GM12872 (cell line): Measurements from ENCODE around the gene TENM4.

Experiments used
- CTCF ChIP-seq: IDR thresholded peaks from 3 replicates; pipeline ENCODE4 v1.5.1; 2011; ENCODE audit warnings: low read depth, mild to moderate bottlenecking, low read length, moderate library complexity; ENCODE audit not compliant: insufficient read depth

The TENM4 gene

DNA sequence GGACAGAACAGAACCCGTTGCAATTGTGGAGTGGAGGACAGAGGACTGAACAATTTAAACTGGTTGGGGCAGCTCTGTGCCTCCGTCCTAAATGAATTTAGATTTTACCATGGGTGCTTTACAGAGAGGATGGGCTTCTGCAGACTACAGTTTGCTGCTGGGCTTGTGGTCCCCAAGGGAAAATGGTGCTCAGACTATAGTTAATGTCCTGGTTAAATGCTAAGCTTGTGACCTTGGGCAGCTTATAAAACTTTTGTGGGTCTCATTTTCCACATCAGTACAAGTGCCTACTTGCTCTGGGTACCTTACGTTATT is 511.0 kb downstream of the TENM4 start:
- TF ChIP-seq CTCF: no peak

GRCh38 chr11:78929207-78929905 is 511.5 kb downstream of the TENM4 start:
- TF ChIP-seq CTCF: no peak

DNA sequence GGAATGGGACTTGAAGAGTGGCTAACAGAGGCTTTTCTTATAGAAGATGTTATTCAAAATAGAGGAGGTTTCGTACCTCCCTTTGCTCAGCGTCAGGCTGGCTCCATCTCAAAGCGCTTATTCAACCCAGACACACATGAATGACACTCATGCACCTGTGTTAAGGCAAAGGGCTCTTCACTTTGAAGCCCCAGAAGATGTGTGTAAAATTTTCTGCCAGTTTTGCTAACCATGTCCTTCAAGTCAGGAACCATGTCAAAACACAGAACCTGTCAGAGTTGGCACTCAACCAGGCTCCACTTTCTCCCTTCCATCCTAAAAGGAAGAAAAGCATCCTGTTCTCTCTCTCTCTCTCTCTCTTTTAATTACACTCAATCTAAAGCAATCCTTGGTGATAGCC is 513.3 kb downstream of the TENM4 start:
- no peak for TF ChIP-seq CTCF

GRCh38 chr11:78926633-78927338 is 514.0 kb downstream of the TENM4 start:
- TF ChIP-seq CTCF: no peak

GRCh38 chr11:78925387-78925786 is 515.4 kb downstream of the TENM4 start:
- no peak for TF ChIP-seq CTCF

DNA sequence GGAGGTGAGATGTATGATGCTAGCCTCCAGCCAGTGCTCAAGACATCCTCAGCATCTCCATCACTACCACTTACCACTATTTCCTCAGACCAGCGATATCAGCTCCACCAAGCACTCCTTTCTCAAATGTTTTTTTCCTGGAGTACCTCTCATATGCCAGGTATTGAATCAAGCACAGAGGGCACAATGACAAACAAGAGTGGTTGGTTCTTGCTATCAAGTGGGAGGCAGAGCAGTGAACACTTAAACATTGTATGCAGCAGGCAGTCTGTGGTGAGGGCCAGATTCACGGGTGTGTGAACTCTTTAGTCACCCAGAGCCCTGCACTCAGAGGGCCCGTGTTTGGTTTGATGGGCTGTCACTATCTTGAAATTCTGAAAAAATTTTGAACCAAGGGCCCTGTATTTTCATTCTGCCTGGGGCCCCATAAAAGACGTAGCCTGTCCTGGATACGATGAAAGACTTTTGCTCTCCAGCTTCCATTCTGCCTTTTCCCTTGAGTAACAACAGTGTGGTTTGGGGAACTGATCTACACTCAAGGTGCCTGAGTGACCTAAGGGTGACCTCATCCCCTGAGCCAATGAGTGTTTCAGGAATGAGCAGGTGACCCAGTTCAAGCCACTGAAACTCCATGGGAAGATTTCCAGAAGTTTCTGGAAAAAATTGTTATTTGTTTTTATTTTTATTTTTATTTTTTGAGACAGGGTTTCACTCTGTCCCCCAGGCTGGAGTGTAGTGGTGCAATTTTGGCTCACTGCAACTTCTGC is 517.8 kb downstream of the TENM4 start:
- no peak for TF ChIP-seq CTCF

DNA sequence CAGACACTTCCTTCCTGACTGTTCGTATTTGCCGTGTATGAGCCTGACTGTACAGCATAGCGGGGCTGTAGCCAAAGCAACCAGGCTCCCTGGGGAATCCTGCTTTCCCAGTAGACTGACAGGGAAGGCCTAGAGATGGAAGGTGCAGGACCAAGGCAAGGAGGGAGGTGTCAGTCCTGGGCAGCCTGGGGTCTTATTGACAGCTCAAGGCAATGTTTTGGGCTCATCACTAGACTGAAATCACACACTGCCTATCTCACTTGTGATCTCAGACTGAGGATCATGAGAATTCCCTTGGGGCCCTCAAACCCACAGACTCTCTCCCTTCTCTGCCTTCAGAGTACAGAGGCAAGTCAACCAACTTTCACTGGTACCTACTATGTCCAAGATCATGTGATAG is 519.3 kb downstream of the TENM4 start:
- no peak for TF ChIP-seq CTCF
